ENCODE measurements around the gene CTU2. TPM values are rescaled to one million over a fixed set of nuclear protein-coding genes. Genes with fewer than 3 reads are reported as not detected.

The CTU2 gene
- total and polyA plus RNA-seq, 10 donors: 7.2 to 28.2 (median 15.5) TPM

GRCh38 chr16:88693420-88694177 is 12.7 kb upstream of the CTU2 start:
- Histone ChIP-seq H3K27me3 (replicated peaks in 1 of 7) (peaks cover 0 to 9% (median under 1%) of the 10 kb centered on the region in 7 donors), H3K27ac (peak overlapping the region in 4 of 8 donors; percentile 69 to 83 (median 79)), H3K36me3 (peaks cover 0 to 45% (median 32%) of the 10 kb centered on the region in 6 donors), H3K4me1 (peaks cover 13 to 54% (median 42%) of the 10 kb centered on the region in 6 donors), H3K4me3 (no peak overlapping the region), H3K9me3 (no peaks in the 10 kb centered on the region)
- WGBS, 5 donors: 88 to 94% (median 89%) methylated on average over 22 to 39 of the region's 39 CpGs
- no peak for TF ChIP-seq CTCF (IDR thresholded peaks at IDR 0.05 in 8 of 11, conservative IDR thresholded peaks at IDR 0.05 in 3 of 11)
- peak in 1 of 3 donors; percentile 10 for TF ChIP-seq POLR2AphosphoS5 (IDR thresholded peaks at IDR 0.05)
- DNase-seq: no peak
- intact Hi-C loops (cut with DNase I; ENCODE audit: low total_unique reads): no loop called here

- Histone ChIP-seq H3K9me3 (no peaks in the 10 kb centered on the region), H3K27me3 (replicated peaks in 1 of 7) (peaks cover 0 to 1% (median 0%) of the 10 kb centered on the region in 7 donors), H3K4me1 (peaks cover 13 to 63% (median 50%) of the 10 kb centered on the region in 6 donors), H3K36me3 (peaks cover 0 to 54% (median 40%) of the 10 kb centered on the region in 6 donors), H3K27ac (peak overlapping the region in 2 of 8 donors; percentile 11 to 16), H3K4me3 (no peak overlapping the region)
- intact Hi-C loops (cut with DNase I; ENCODE audit: low total_unique reads): no loop called here
- TF ChIP-seq POLR2AphosphoS5 (IDR thresholded peaks at IDR 0.05) (no peak), CTCF (IDR thresholded peaks at IDR 0.05 in 8 of 11, conservative IDR thresholded peaks at IDR 0.05 in 3 of 11) (no peak), POLR2A (IDR thresholded peaks at IDR 0.05) (no peak)
- WGBS, 5 donors: 89 to 94% (median 93%) methylated on average over 30 to 37 of the region's 37 CpGs
- peak; percentile 74 for DNase-seq
These were observed 11.8 kb upstream of the CTU2 start for GRCh38 chr16:88694221-88695087.

GRCh38 chr16:88695218-88695617 is 11.1 kb upstream of the CTU2 start:
- Histone ChIP-seq H3K4me1 (peaks cover 21 to 71% (median 58%) of the 10 kb centered on the region in 6 donors), H3K36me3 (peaks cover 0 to 62% (median 46%) of the 10 kb centered on the region in 6 donors), H3K27me3 (replicated peaks in 1 of 7) (no peaks in the 10 kb centered on the region), H3K4me3 (no peak overlapping the region), H3K27ac (peak overlapping the region in 2 of 8 donors; percentile 11 to 16), H3K9me3 (no peaks in the 10 kb centered on the region)
- intact Hi-C loops (cut with DNase I; ENCODE audit: low total_unique reads): no loop called here
- no peak for DNase-seq
- TF ChIP-seq CTCF (IDR thresholded peaks at IDR 0.05 in 8 of 11, conservative IDR thresholded peaks at IDR 0.05 in 3 of 11) (no peak), POLR2AphosphoS5 (IDR thresholded peaks at IDR 0.05) (peak; percentile 35 to 68 (median 42))
- 83 to 89% (median 85%) methylated on average over 8 to 15 of the region's 15 CpGs for WGBS, 5 donors

All from spleen (tissue), 11 donors.